Testis (tissue), 5 donors: Measurements from ENCODE around the gene CCNE1. TPM values are rescaled to one million over a fixed set of nuclear protein-coding genes. Genes with fewer than 3 reads are reported as not detected.

Experiments used
- DNase-seq: peaks from one replicate; pipeline ENCODE4 v3.0.0-alpha.2; 2019
- H3K27ac ChIP-seq, 2 donors: fragments of 200-600 bp; sonication (generic); one replicate each; pipeline ENCODE4 v1.5.1; 2019
- H3K27me3 ChIP-seq: fragments of 200-600 bp; sonication (generic); one replicate; pipeline ENCODE4 v1.5.1; 2019
- H3K36me3 ChIP-seq: fragments of 200-600 bp; sonication (generic); one replicate; pipeline ENCODE4 v1.5.1; 2017; ENCODE audit warnings: low read depth; ENCODE audit errors: missing control alignments
- H3K4me1 ChIP-seq: fragments of 200-600 bp; sonication (generic); one replicate; pipeline ENCODE4 v1.5.1; 2019
- H3K4me3 ChIP-seq, 2 donors: fragments of 200-600 bp; sonication (generic); one replicate each; pipeline ENCODE4 v1.5.1; 2017 to 2019
- H3K9me3 ChIP-seq: fragments of 200-600 bp; sonication (generic); one replicate; pipeline ENCODE4 v1.5.1; 2017
- CTCF ChIP-seq, 3 experiments: fragments of 450-650 bp in 2 of 3; fragments of 200-600 bp in 1 of 3; sonication (generic) in 1 of 3; IDR thresholded peaks; one replicate each; pipeline ENCODE4 v1.5.1; 2016 to 2019; ENCODE audit warnings: antibody characterized with exemption in 3 of 3, mild to moderate bottlenecking in 2 of 3, moderate library complexity in 1 of 3
- POLR2A ChIP-seq: fragments of 450-650 bp; IDR thresholded peaks from one replicate; pipeline ENCODE4 v1.6.1; 2017; ENCODE audit warnings: antibody characterized with exemption, mild to moderate bottlenecking, moderate library complexity
- WGBS, 2 donors: methylation state at CpG; one replicate each; pipeline ENCODE4 v1.1.5; 2018; 5-methylcytosine and 5-hydroxymethylcytosine counted together
- intact Hi-C: fragments of 100-400 bp; cut with DNase I; formaldehyde crosslinking; loops from one replicate; pipeline ENCODE4 v1.15.1; 2023; ENCODE audit warnings: low total_unique reads
- long read RNA-seq, 2 donors: transcript quantifications; one replicate each; lab custom pipeline, GENCODE V29; 2026
- polyA plus RNA-seq: library from polyadenylated mRNA; stranded (reverse); fragments of 350-450 nt; fragmentation: Illumina TruSeq; extraction: RNeasy Lipid Tissue Mini Kit (QIAGEN cat#74804); gene quantifications from one replicate; pipeline ENCODE4 v1.2.3, GENCODE V29; 2014; ENCODE audit warnings: low read depth, low replicate concordance; ENCODE audit not compliant: insufficient read depth
- total RNA-seq, 2 donors: library from RNA; depleted of rRNA; stranded (reverse); fragments of >200 nt; gene quantifications; one replicate each; pipeline ENCODE4 v1.2.3, GENCODE V29; 2016

The CCNE1 gene
- total RNA-seq: 10 to 100 TPM; 16.3 to 17.6 TPM
- polyA plus RNA-seq: 32.2 TPM
- long read RNA-seq, donor 1, partial matches to known transcripts: 0 of 3 reads
- long read RNA-seq, donor 1, other reads (novel, unspliced or antisense): 0 of 3 reads
- long read RNA-seq, donor 2, partial matches to known transcripts: 0 of 1 reads
- long read RNA-seq, donor 2, other reads (novel, unspliced or antisense): 0 of 1 reads

- Histone ChIP-seq H3K36me3 (no peaks in the 10 kb centered on the region), H3K4me3 (peak within 1 kb of the TSS; percentile 64 to 66), H3K27me3 (no peaks in the 10 kb centered on the region), H3K4me1 (peaks cover 10% of the 10 kb centered on the region), H3K9me3 (no peaks in the 10 kb centered on the region), H3K27ac (peak within 1 kb of the TSS; percentile 37 to 59)
- intact Hi-C loops: loop anchor here (5.0 kb wide), 1 partner anchor 36 kb away; no protein-coding TSS in a partner anchor
- 1 to 12% methylated on average over 4 to 94 of the region's 125 CpGs for WGBS, 2 donors
- TF ChIP-seq CTCF (IDR thresholded peaks at IDR 0.05) (no peak), POLR2A (no peak)
- peak; percentile 94 for DNase-seq
Measured at GRCh38 chr19:29811125-29812079, at the start of gene CCNE1. CCNE1 (plus strand) TSS chr19:29811991; CDS start chr19:29812556, 565 bp downstream.

- H3K4me1 ChIP-seq: no peaks in the 10 kb centered on the region
- H3K9me3 ChIP-seq: no peaks in the 10 kb centered on the region
- H3K36me3 ChIP-seq: no peaks in the 10 kb centered on the region
- H3K27me3 ChIP-seq: no peaks in the 10 kb centered on the region
- 86 to 92% methylated on average over 4 of the region's 4 CpGs for WGBS, 2 donors
- TF ChIP-seq CTCF (IDR thresholded peaks at IDR 0.05) (no peak), POLR2A (no peak)
- intact Hi-C loops: no loop called here
- DNase-seq: no peak
- no peak overlapping the region for H3K4me3 ChIP-seq
- no peak overlapping the region for H3K27ac ChIP-seq
Measured at GRCh38 chr19:29763196-29763595, 48.6 kb upstream of the CCNE1 start.

- intact Hi-C loops: no loop called here
- 89 to 95% methylated on average over 8 of the region's 8 CpGs for WGBS, 2 donors
- Histone ChIP-seq H3K36me3 (no peaks in the 10 kb centered on the region), H3K9me3 (no peaks in the 10 kb centered on the region), H3K4me3 (no peak overlapping the region), H3K4me1 (no peaks in the 10 kb centered on the region), H3K27me3 (no peaks in the 10 kb centered on the region), H3K27ac (no peak overlapping the region)
- no peak for TF ChIP-seq POLR2A
- no peak for TF ChIP-seq CTCF (IDR thresholded peaks at IDR 0.05)
- DNase-seq: no peak
Measured at GRCh38 chr19:29764361-29764760, 47.4 kb upstream of the CCNE1 start.

- H3K27me3 ChIP-seq: no peaks in the 10 kb centered on the region
- intact Hi-C loops: no loop called here
- no peaks in the 10 kb centered on the region for H3K4me1 ChIP-seq
- H3K9me3 ChIP-seq: no peaks in the 10 kb centered on the region
- H3K4me3 ChIP-seq: no peak overlapping the region
- TF ChIP-seq POLR2A (no peak), CTCF (IDR thresholded peaks at IDR 0.05) (no peak)
- DNase-seq: no peak
- no peaks in the 10 kb centered on the region for H3K36me3 ChIP-seq
- 65 to 67% methylated on average over 3 of the region's 3 CpGs for WGBS, 2 donors
- no peak overlapping the region for H3K27ac ChIP-seq
Measured at GRCh38 chr19:29766100-29766499, 45.7 kb upstream of the CCNE1 start.
